ENCODE results near the gene FEZF2.

Gene FEZF2

GRCh38 chr3:62372621-62373041 is 719 bp downstream of the FEZF2 start:
- DNase-seq (ENCODE audit: low spot score) = no peak

GRCh38 chr3:62371720-62372591 is 1.4 kb downstream of the FEZF2 start:
- DNase-seq (ENCODE audit: low spot score) = no peak

GRCh38 chr3:62370858-62371719 is 2.3 kb downstream of the FEZF2 start:
- DNase-seq (ENCODE audit: low spot score) = no peak

DNA sequence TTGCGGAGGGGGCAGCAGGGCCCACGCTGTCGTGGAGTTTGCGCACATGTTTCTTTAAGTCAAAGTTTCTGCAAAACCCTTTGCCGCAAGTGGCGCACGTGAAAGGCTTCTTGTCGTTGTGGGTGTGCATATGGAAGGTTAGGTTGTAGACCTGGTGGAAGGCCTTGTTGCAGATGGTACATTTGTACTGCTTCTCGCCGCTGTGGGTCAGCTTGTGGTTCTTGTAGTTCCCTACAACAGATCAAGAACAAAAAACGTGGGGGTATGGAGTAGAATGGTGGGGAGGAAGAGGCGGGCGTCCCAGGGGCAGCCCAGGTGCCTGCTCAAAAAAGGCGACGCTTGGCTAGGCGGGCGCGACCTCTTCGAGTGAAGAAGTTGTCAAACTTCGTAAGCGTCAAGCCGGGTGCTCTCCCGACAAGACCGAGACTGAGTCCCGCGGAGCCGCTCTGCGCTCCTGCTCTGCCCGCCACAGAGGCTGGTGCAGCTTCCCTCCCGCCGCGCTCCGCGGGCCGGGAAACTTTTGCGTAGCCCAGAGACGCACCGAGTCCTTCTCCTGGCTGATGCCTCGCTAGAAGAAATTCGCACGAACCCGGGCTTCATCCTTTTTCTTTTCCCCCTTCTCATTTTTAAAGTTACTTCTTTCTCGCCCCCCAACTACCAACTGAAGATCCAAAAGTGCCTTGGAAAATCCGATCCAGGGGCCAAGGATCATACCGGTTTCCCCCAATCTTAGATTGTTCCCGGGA is 3.1 kb downstream of the FEZF2 start:
- no peak for DNase-seq (ENCODE audit: low spot score)

DNA sequence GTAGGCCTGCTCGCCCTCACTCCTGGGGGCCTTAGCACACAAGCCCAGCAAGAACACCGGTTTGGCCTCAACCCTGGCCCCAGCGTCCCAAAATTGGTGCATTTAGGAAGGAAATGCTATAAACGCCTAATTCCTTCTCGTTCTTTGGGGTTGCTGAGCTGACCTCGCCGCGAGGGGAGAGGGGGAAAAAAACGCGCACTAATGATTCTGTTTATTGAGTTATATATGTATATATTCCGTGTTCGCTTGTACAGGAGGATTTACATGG is 3.9 kb downstream of the FEZF2 start:
- no peak for DNase-seq (ENCODE audit: low spot score)

DNA sequence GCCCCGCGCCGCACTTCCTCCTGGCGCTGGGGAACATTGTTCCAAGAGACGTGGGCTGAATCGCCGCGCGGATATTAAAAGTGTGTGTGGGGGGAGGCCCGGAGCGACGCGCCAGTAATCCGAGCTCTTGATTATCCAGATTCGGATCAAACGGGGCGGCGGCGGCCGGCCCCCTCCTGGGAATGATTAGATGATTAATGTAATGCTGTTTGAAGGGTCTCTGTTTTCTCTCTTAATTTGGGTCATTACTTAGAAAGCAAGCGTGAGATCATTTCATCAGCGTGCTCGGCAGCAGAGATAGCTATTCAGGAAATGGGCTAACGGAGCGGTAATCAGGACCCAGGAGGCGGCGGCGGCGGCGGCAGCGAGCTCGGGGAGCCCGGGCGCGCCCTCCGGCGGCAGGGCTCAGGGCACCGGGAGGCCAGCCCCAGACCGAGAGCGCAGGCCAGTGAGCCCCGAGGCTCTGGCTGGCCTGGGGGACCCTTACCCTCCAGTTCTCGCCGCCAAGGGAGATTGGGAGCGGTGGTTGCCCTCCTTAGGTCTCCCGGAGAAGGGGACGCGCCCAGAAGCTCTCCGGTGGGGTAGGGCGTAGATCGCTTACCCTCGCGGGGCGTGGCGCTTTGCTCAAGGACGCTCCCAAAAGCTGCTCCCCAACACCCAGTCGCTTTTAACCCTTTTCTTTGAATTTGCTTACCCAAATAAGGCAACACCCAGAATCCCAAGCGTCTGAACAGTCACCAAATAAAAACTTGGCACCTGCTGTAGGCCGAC is 4.5 kb downstream of the FEZF2 start:
- DNase-seq (ENCODE audit: low spot score) = no peak

DNA sequence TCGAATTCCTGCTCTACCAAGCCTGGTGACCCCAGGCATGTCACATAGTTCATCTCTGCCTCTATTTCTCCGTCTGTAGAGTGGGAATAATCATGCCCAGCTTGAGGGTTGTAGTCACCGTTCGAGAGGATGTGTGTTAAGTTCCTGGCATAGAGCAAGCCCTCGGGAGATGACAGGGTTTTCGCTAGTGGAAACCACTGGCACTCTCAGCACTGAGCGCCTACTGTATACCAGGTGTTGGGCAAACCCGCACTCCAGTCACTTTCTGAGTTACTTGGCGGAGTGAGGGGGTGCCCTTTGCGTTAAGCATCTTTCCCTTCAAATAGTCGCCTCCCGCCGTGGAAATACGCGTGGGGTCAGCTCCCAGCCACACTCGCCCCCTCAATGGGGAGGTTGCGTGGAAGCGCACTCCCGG is 5.1 kb downstream of the FEZF2 start:
- no peak for DNase-seq (ENCODE audit: low spot score)

- no peak for DNase-seq (ENCODE audit: low spot score)
Measured at GRCh38 chr3:62367763-62368195, 5.6 kb downstream of the FEZF2 start.

DNA sequence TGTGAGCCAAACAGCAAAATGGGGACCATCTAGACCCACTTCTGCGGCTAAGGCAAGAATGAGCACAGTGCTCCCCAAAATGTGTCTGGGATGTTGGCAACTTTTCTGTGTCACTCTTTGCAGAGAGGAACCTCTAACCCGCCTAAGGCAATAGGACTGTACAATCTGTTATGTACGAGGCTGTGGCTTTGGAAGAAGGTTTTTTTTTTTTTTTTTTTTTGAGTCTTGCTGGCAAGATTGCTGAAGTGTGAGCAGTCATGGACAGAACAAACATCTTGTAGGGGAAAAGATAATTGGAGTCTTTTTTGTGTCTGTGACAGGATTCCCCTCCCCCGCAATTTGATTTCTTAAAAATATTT is 7.2 kb downstream of the FEZF2 start:
- DNase-seq (ENCODE audit: low spot score) = no peak

DNA sequence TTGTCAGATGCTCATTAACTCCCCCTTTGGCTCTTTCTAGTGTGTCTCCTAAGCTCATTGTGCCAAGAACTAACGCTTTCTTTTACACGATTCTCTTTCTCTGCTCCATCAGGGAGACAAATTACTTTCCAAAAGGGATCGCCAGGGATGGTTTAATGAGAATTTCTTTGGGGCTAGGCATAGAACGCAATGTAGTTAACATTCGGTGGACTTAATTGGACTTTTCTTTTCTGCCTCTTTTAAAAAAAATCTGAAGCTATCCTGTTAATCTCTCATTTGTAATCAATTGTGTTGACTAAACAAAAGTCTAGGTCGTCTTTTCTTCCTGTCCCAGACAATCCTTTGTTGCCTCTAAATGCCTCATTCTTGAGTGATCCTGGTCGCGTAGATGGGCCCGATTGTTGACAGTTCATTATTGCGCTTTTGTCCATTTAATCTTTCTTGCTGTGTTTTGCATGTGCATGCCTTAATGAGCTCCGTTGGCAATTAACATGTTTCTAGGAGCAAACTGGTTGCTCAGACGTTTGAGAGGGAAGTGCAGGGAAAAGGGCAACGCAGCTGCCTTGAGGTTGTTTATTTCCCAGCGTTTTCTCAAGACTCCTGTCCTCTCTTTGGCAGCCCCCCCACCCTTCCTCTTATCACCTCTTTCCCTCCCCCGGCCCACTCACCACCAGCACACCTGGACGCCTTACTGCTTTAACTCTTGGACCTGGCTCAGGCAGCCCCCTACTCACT is 7.8 kb downstream of the FEZF2 start:
- no peak for DNase-seq (ENCODE audit: low spot score)

GRCh38 chr3:62364191-62364590 is 9.2 kb downstream of the FEZF2 start:
- no peak for DNase-seq (ENCODE audit: low spot score)

- no peak for DNase-seq (ENCODE audit: low spot score)
Measured at GRCh38 chr3:62363275-62363674, 10.1 kb downstream of the FEZF2 start.

GRCh38 chr3:62361824-62362223 is 11.5 kb downstream of the FEZF2 start:
- DNase-seq (ENCODE audit: low spot score) = no peak

GRCh38 chr3:62361261-62361660 is 12.1 kb downstream of the FEZF2 start:
- no peak for DNase-seq (ENCODE audit: low spot score)

DNA sequence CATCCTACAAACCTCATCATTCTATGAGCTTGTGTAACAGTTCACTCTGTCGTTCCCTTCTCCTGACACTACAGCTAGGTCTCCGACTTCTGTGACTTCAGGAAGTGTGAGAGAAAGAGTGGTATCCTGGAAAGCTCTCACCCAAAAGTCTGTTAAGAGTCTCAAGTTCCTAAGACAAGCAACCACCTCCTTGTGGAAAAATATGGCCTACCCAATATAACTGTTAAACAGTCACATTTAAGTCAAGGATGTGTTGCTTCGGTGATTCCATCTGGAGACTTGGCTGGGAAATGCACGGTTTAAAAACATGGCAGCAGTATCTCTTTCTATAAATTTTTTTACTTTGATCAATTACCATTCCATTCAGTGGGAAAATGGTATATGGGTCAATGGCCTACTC is 13.8 kb downstream of the FEZF2 start:
- DNase-seq (ENCODE audit: low spot score) = no peak

DNA sequence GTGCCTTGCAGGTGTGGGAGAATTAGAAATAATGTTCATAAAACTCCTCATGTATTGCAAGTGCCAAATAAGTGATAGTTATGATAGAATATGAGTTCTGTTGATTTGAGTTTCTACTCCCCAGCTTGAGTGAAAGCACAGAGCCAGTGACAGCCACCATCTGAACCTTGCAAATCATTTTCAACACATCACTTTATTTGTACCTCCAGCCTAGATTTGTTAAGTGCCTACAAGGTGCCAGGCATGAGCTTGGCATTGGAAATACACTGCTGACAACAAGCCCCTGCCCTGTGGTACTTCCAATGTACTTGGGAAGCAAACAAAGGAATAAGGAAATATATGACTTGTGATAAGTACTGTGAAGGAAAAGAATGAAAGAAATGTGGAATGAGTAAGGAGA is 17.0 kb downstream of the FEZF2 start:
- DNase-seq (ENCODE audit: low spot score) = no peak

GRCh38 chr3:62355703-62356102 is 17.6 kb downstream of the FEZF2 start:
- DNase-seq (ENCODE audit: low spot score) = no peak

GRCh38 chr3:62343755-62344154 is 29.6 kb downstream of the FEZF2 start:
- DNase-seq (ENCODE audit: low spot score) = no peak

- no peak for DNase-seq (ENCODE audit: low spot score)
Measured at GRCh38 chr3:62335196-62335595, 38.2 kb downstream of the FEZF2 start.

- no peak for DNase-seq (ENCODE audit: low spot score)
Measured at GRCh38 chr3:62332835-62333244, 40.5 kb downstream of the FEZF2 start.

DNA sequence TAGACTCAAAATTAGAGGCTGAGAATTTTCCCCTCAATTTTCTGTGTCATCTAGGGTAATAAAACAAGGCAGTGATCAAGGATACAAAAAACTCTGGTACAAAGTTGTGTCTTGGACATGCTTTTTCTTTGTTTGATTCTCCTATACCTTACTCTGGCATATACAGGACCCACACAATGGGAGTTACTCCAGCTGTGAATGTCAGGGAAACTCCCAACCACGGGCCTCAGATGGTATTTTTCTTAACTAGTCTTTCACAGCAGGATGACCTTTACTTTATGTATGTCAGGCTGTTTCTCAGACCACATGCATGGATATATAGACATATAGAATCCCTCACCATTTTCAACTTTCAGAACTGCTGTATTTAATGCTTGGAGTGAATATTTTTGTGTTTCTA is 41.3 kb downstream of the FEZF2 start:
- DNase-seq (ENCODE audit: low spot score) = no peak

Data from left forelimb (tissue), 1 donor.